GM18858 (cell line): ENCODE measurements around the gene CDK17.
A peak's percentile ranks its signal among the peaks of the same experiment; 100 is the strongest.
"Not testable (repeated sequence)": the region's sequence is repeated elsewhere in the genome, so short reads cannot be mapped to it uniquely, and the experiment has no call there.

ENCODE experiments used
- ATAC-seq: cut with Tn5 transposase; IDR thresholded peaks from one replicate; pipeline ENCODE4 v1.9.1; 2021; ENCODE audit not compliant: unreplicated experiment

The CDK17 gene

GRCh38 chr12:96395236-96395635 lies 5.0 kb downstream of the CDK17 start:
- ATAC-seq = no peak

GRCh38 chr12:96393229-96393628 lies 7.0 kb downstream of the CDK17 start:
- ATAC-seq = not testable (repeated sequence)

GRCh38 chr12:96392397-96392796 lies 7.8 kb downstream of the CDK17 start:
- no peak for ATAC-seq

GRCh38 chr12:96387981-96388380 lies 12.3 kb downstream of the CDK17 start:
- ATAC-seq = no peak

GRCh38 chr12:96386794-96387193 lies 13.4 kb downstream of the CDK17 start:
- ATAC-seq = no peak

GRCh38 chr12:96383991-96384390 lies 16.2 kb downstream of the CDK17 start:
- no peak for ATAC-seq

GRCh38 chr12:96383371-96383770 lies 16.9 kb downstream of the CDK17 start:
- no peak for ATAC-seq

- not testable (repeated sequence) for ATAC-seq
Measured at GRCh38 chr12:96379743-96380142, 20.5 kb downstream of the CDK17 start.

- ATAC-seq = no peak
Measured at GRCh38 chr12:96378319-96378718, 21.9 kb downstream of the CDK17 start.

GRCh38 chr12:96376865-96377264 lies 23.4 kb downstream of the CDK17 start:
- no peak for ATAC-seq

- peak; percentile 58 for ATAC-seq
Measured at GRCh38 chr12:96375841-96376604, 24.2 kb downstream of the CDK17 start.

GRCh38 chr12:96375170-96375569 lies 25.1 kb downstream of the CDK17 start:
- ATAC-seq = no peak

- ATAC-seq = no peak
Measured at GRCh38 chr12:96371790-96372699, 28.2 kb downstream of the CDK17 start.

- no peak for ATAC-seq
Measured at GRCh38 chr12:96371138-96371789, 29.0 kb downstream of the CDK17 start.

GRCh38 chr12:96368687-96369086 lies 31.6 kb downstream of the CDK17 start:
- ATAC-seq = no peak

GRCh38 chr12:96368233-96368632 lies 32.0 kb downstream of the CDK17 start:
- ATAC-seq = no peak

GRCh38 chr12:96366381-96366654 lies 33.9 kb downstream of the CDK17 start:
- no peak for ATAC-seq

GRCh38 chr12:96365604-96366380 lies 34.4 kb downstream of the CDK17 start:
- ATAC-seq = no peak

- no peak for ATAC-seq
Measured at GRCh38 chr12:96364092-96364700, 36.0 kb downstream of the CDK17 start.

- no peak for ATAC-seq
Measured at GRCh38 chr12:96361074-96361473, 39.2 kb downstream of the CDK17 start.

GRCh38 chr12:96360550-96360949 lies 39.7 kb downstream of the CDK17 start:
- ATAC-seq = no peak
